ENCODE data around the gene ANAPC4. TPM values are rescaled to one million over a fixed set of nuclear protein-coding genes. Genes with fewer than 3 reads are reported as not detected.

ANAPC4 gene
- total and polyA plus RNA-seq, 2 donors (not counting 1 experiment from before 2014, with no cell fraction given), result 15.9 to 27.1 TPM

DNA sequence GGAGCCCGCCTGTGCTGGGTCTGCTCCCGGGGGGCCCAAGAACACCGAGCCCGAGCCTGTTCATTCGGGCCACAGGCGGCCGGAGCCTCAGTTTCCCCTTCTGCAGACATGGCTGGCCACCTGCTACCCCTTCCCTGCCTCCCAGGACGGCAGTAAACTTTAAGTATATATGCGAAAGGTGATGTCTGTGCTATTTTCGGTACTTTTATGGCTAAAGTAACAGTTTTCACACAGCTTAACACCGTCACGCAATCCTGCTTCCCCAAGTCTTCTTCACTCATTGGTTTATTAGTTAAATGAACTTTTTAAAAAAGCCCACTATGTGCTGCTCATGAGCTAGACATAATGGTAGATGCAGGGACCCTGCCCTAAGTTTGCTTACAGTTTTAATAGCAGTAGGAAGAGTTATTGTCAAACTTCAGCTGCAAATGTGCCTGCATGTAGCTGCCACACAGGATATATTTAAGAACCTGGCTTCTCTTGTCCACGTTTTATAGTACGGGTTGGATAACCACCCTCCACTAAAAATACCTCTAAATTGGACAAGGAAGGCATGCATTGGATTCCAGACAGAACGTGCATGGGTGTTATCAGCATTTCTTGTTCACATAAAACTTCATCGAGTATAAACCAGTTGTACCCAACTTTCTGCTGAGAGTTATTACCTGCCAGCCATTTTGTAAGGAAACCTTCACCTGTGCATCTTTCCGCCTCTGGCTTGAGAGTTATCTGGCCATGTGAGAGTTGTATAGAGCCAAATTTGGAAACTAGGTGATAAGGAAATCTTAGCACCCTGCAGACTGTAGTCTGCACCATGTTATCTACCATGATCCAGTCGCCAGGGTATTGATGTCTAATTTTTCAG is 741 bp downstream of the ANAPC4 start:
- Histone ChIP-seq H3K36me3 (ENCODE audit: control insufficient read depth, insufficient read depth, low read length) (peaks cover 4% of the 10 kb centered on the region), H3K4me3 (replicated peaks in 1 of 4; ENCODE audit: control extremely low read depth in 1 of 4, insufficient read depth in 1 of 4, low read depth in 3 of 4, low read length in 4 of 4) (peak overlapping the region; percentile 75 to 95 (median 92)), H3K9ac (ENCODE audit: insufficient read depth, low read length) (peak overlapping the region; percentile 88), H3K9me3 (ENCODE audit: control insufficient read depth, insufficient read depth, low read depth, low read length) (no peaks in the 10 kb centered on the region), H3K27ac (ENCODE audit: insufficient read depth, low read length) (peak overlapping the region; percentile 71), H4K20me1 (ENCODE audit: control insufficient read depth, extremely low read depth, insufficient read depth, low read length) (no peaks in the 10 kb centered on the region), H3K79me2 (ENCODE audit: control insufficient read depth, insufficient read depth, low read length) (peaks cover 26% of the 10 kb centered on the region), H2AFZ (ENCODE audit: low read length) (peak overlapping the region; percentile 83), H3K4me1 (ENCODE audit: control insufficient read depth, extremely low read depth, insufficient read depth, low read length) (peaks cover 4% of the 10 kb centered on the region), H3K27me3 (ENCODE audit: control insufficient read depth, insufficient read depth, low read length) (no peaks in the 10 kb centered on the region), H3K4me2 (ENCODE audit: extremely low read depth, insufficient read depth, low read length) (peak overlapping the region; percentile 88)
- TF ChIP-seq EZH2 (IDR thresholded peaks at IDR 0.05; ENCODE audit: low read length, missing control alignments), result no peak
- TF ChIP-seq, protein P1, sequence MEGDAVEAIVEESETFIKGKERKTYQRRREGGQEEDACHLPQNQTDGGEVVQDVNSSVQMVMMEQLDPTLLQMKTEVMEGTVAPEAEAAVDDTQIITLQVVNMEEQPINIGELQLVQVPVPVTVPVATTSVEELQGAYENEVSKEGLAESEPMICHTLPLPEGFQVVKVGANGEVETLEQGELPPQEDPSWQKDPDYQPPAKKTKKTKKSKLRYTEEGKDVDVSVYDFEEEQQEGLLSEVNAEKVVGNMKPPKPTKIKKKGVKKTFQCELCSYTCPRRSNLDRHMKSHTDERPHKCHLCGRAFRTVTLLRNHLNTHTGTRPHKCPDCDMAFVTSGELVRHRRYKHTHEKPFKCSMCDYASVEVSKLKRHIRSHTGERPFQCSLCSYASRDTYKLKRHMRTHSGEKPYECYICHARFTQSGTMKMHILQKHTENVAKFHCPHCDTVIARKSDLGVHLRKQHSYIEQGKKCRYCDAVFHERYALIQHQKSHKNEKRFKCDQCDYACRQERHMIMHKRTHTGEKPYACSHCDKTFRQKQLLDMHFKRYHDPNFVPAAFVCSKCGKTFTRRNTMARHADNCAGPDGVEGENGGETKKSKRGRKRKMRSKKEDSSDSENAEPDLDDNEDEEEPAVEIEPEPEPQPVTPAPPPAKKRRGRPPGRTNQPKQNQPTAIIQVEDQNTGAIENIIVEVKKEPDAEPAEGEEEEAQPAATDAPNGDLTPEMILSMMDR (conservative IDR thresholded peaks at IDR 0.05 in 1 of 2, IDR thresholded peaks at IDR 0.05 in 1 of 2; ENCODE audit: low read depth in 1 of 2, low read length in 2 of 2), result no peak
- peak; percentile 4 to 8 for DNase-seq (ENCODE audit: low read depth in 2 of 2)

DNA sequence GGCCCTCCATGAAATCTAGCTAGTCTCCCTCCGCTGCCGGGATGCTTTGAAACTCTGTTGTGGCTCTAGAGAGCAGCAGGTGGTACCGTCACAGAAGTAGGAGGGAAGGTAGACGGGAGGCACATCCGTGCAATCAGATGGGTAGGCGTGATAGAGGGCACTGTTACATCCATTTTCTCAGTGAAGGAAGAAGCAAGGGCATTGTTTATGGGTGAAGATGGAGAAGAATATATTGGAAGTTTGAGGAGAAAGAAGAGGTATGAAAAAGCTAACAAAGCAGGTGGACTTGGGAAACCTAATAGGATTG is 1.3 kb downstream of the ANAPC4 start:
- Histone ChIP-seq H3K4me3 (replicated peaks in 1 of 4; ENCODE audit: control extremely low read depth in 1 of 4, insufficient read depth in 1 of 4, low read depth in 3 of 4, low read length in 4 of 4) (peak overlapping the region in 3 of 4 experiments; percentile 75 to 95 (median 93)), H2AFZ (ENCODE audit: low read length) (no peak overlapping the region), H3K4me2 (ENCODE audit: extremely low read depth, insufficient read depth, low read length) (peak overlapping the region; percentile 88), H4K20me1 (ENCODE audit: control insufficient read depth, extremely low read depth, insufficient read depth, low read length) (no peaks in the 10 kb centered on the region), H3K36me3 (ENCODE audit: control insufficient read depth, insufficient read depth, low read length) (peaks cover 4% of the 10 kb centered on the region), H3K4me1 (ENCODE audit: control insufficient read depth, extremely low read depth, insufficient read depth, low read length) (peaks cover 4% of the 10 kb centered on the region), H3K9ac (ENCODE audit: insufficient read depth, low read length) (no peak overlapping the region), H3K27me3 (ENCODE audit: control insufficient read depth, insufficient read depth, low read length) (no peaks in the 10 kb centered on the region), H3K27ac (ENCODE audit: insufficient read depth, low read length) (no peak overlapping the region), H3K79me2 (ENCODE audit: control insufficient read depth, insufficient read depth, low read length) (peaks cover 26% of the 10 kb centered on the region), H3K9me3 (ENCODE audit: control insufficient read depth, insufficient read depth, low read depth, low read length) (no peaks in the 10 kb centered on the region)
- TF ChIP-seq EZH2 (IDR thresholded peaks at IDR 0.05; ENCODE audit: low read length, missing control alignments), result no peak
- TF ChIP-seq, protein P1 (conservative IDR thresholded peaks at IDR 0.05 in 1 of 2, IDR thresholded peaks at IDR 0.05 in 1 of 2; ENCODE audit: low read depth in 1 of 2, low read length in 2 of 2), result no peak
- no peak for DNase-seq (ENCODE audit: low read depth in 2 of 2)

DNA sequence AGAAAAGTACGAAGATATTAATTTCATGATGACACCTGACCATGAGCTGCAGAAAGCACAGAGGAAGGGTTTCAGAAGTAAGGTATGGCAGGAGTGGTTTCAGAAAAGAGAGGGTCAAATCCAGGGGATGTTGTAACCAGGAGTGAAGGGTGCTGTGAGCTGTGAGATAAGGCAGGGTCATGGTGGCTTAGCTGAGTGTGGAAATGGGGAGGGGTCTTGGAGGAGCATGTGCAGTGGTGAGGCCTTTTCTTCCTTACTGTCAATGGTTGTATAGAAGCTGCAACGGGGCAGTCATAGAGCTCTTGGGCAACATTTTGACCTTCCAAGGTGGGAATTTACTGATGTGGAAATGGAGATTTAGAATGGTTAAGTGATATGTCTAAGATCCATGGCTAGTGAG is 2.5 kb downstream of the ANAPC4 start:
- H3K27ac ChIP-seq (ENCODE audit: insufficient read depth, low read length), result no peak overlapping the region
- no peak for TF ChIP-seq EZH2 (IDR thresholded peaks at IDR 0.05; ENCODE audit: low read length, missing control alignments)
- TF ChIP-seq, protein P1 (conservative IDR thresholded peaks at IDR 0.05 in 1 of 2, IDR thresholded peaks at IDR 0.05 in 1 of 2; ENCODE audit: low read depth in 1 of 2, low read length in 2 of 2), result no peak

More for the DNA sequence above, 2.5 kb downstream of the ANAPC4 start:
- Histone ChIP-seq H3K36me3 (ENCODE audit: control insufficient read depth, insufficient read depth, low read length) (peaks cover 4% of the 10 kb centered on the region), H4K20me1 (ENCODE audit: control insufficient read depth, extremely low read depth, insufficient read depth, low read length) (no peaks in the 10 kb centered on the region), H3K27me3 (ENCODE audit: control insufficient read depth, insufficient read depth, low read length) (no peaks in the 10 kb centered on the region), H2AFZ (ENCODE audit: low read length) (no peak overlapping the region), H3K4me3 (replicated peaks in 1 of 4; ENCODE audit: control extremely low read depth in 1 of 4, insufficient read depth in 1 of 4, low read depth in 3 of 4, low read length in 4 of 4) (no peak overlapping the region), H3K4me2 (ENCODE audit: extremely low read depth, insufficient read depth, low read length) (no peak overlapping the region), H3K9me3 (ENCODE audit: control insufficient read depth, insufficient read depth, low read depth, low read length) (no peaks in the 10 kb centered on the region), H3K79me2 (ENCODE audit: control insufficient read depth, insufficient read depth, low read length) (peaks cover 26% of the 10 kb centered on the region), H3K9ac (ENCODE audit: insufficient read depth, low read length) (no peak overlapping the region), H3K4me1 (ENCODE audit: control insufficient read depth, extremely low read depth, insufficient read depth, low read length) (peaks cover 4% of the 10 kb centered on the region)
- no peak for DNase-seq (ENCODE audit: low read depth in 2 of 2)

Data from fibroblast of lung (primary cell).